Ammon's horn (tissue), 1 donor: Measurements from ENCODE around the gene SCN1B.
"Not testable (repeated sequence)": the region's sequence is repeated elsewhere in the genome, so short reads cannot be mapped to it uniquely, and the experiment has no call there.

Source experiments
- DNase-seq: peaks from one replicate; pipeline ENCODE4 v3.0.0-alpha.2; 2016; ENCODE audit warnings: low spot score

SCN1B gene

GRCh38 chr19:35017507-35017906 lies 12.8 kb upstream of the SCN1B start:
- peak; percentile 75 for DNase-seq

- no peak for DNase-seq
Observed at GRCh38 chr19:35018379-35018778, 11.9 kb upstream of the SCN1B start.

- DNase-seq = no peak
Observed at GRCh38 chr19:35019144-35019543, 11.1 kb upstream of the SCN1B start.

GRCh38 chr19:35021016-35021415 lies 9.3 kb upstream of the SCN1B start:
- DNase-seq = no peak

- no peak for DNase-seq
Observed at GRCh38 chr19:35021596-35021995, 8.7 kb upstream of the SCN1B start.

GRCh38 chr19:35022460-35022859 lies 7.8 kb upstream of the SCN1B start:
- DNase-seq = no peak

GRCh38 chr19:35023428-35023827 lies 6.8 kb upstream of the SCN1B start:
- DNase-seq = no peak

GRCh38 chr19:35024095-35024494 lies 6.2 kb upstream of the SCN1B start:
- no peak for DNase-seq

- DNase-seq = no peak
Observed at GRCh38 chr19:35025969-35026368, 4.3 kb upstream of the SCN1B start.

GRCh38 chr19:35026418-35026817 lies 3.9 kb upstream of the SCN1B start:
- DNase-seq = no peak

- DNase-seq = no peak
Observed at GRCh38 chr19:35027009-35027408, 3.3 kb upstream of the SCN1B start.

- no peak for DNase-seq
Observed at GRCh38 chr19:35027851-35028599, 2.2 kb upstream of the SCN1B start.

- DNase-seq = not testable (repeated sequence)
Observed at GRCh38 chr19:35028600-35028885, 1.7 kb upstream of the SCN1B start.

GRCh38 chr19:35029275-35029736 lies 964 bp upstream of the SCN1B start:
- not testable (repeated sequence) for DNase-seq

GRCh38 chr19:35029737-35030256 lies 473 bp upstream of the SCN1B start:
- DNase-seq = no peak

- peak; percentile 48 for DNase-seq
Observed at GRCh38 chr19:35031072-35031881, 1.0 kb downstream of the SCN1B start.

GRCh38 chr19:35032356-35032865 lies 2.1 kb downstream of the SCN1B start:
- no peak for DNase-seq

- DNase-seq = no peak
Observed at GRCh38 chr19:35033067-35034004, 3.1 kb downstream of the SCN1B start.

GRCh38 chr19:35034005-35034502 lies 3.8 kb downstream of the SCN1B start:
- no peak for DNase-seq

GRCh38 chr19:35034588-35035382 lies 4.5 kb downstream of the SCN1B start:
- no peak for DNase-seq
